Measurements from ENCODE around the gene LRP3. TPM values are rescaled to one million over a fixed set of nuclear protein-coding genes. Genes with fewer than 3 reads are reported as not detected.

LRP3 gene
- total RNA-seq, 4 donors from 2014 or later = 19.1 to 61.8 (median 28.3) TPM

- no peak for DNase-seq (ENCODE audit: low spot score)
- ATAC-seq (ENCODE audit: low FRiP score) = no peak
- no peak for TF ChIP-seq CTCF (IDR thresholded peaks at IDR 0.05)
Measured at GRCh38 chr19:33202546-33203507, 8.7 kb downstream of the LRP3 start.

- no peak for DNase-seq (ENCODE audit: low spot score)
- TF ChIP-seq CTCF (IDR thresholded peaks at IDR 0.05) = no peak
- no peak for ATAC-seq (ENCODE audit: low FRiP score)
Measured at GRCh38 chr19:33203529-33203928, 9.4 kb downstream of the LRP3 start.

GRCh38 chr19:33204136-33204973, 10.2 kb downstream of the LRP3 start:
- DNase-seq (ENCODE audit: low spot score) (no peak), ATAC-seq (ENCODE audit: low FRiP score) (no peak)
- TF ChIP-seq CTCF (IDR thresholded peaks at IDR 0.05) = no peak

- no peak for DNase-seq (ENCODE audit: low spot score)
- no peak for ATAC-seq (ENCODE audit: low FRiP score)
- no peak for TF ChIP-seq CTCF (IDR thresholded peaks at IDR 0.05)
Measured at GRCh38 chr19:33205110-33205509, 11.0 kb downstream of the LRP3 start.

DNA sequence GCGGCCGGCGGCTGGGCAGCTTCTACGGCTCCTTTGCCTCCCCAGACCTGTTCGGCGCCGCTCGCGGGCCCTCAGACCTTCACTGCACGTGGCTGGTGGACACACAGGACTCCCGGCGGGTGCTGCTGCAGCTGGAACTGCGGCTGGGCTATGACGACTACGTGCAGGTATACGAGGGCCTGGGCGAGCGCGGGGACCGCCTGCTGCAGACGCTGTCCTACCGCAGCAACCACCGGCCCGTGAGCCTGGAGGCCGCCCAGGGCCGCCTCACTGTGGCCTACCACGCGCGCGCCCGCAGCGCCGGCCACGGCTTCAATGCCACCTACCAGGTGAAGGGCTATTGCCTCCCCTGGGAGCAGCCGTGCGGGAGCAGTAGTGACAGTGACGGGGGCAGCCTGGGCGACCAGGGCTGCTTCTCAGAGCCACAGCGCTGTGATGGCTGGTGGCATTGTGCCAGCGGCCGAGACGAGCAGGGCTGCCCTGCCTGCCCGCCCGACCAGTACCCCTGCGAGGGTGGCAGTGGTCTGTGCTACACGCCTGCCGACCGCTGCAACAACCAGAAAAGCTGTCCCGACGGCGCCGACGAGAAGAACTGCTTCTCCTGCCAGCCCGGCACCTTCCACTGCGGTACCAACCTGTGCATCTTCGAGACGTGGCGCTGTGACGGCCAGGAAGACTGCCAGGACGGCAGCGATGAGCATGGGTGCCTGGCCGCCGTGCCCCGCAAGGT, 11.6 kb downstream of the LRP3 start:
- no peak for ATAC-seq (ENCODE audit: low FRiP score)
- TF ChIP-seq CTCF (IDR thresholded peaks at IDR 0.05) = no peak
- no peak for DNase-seq (ENCODE audit: low spot score)

DNA sequence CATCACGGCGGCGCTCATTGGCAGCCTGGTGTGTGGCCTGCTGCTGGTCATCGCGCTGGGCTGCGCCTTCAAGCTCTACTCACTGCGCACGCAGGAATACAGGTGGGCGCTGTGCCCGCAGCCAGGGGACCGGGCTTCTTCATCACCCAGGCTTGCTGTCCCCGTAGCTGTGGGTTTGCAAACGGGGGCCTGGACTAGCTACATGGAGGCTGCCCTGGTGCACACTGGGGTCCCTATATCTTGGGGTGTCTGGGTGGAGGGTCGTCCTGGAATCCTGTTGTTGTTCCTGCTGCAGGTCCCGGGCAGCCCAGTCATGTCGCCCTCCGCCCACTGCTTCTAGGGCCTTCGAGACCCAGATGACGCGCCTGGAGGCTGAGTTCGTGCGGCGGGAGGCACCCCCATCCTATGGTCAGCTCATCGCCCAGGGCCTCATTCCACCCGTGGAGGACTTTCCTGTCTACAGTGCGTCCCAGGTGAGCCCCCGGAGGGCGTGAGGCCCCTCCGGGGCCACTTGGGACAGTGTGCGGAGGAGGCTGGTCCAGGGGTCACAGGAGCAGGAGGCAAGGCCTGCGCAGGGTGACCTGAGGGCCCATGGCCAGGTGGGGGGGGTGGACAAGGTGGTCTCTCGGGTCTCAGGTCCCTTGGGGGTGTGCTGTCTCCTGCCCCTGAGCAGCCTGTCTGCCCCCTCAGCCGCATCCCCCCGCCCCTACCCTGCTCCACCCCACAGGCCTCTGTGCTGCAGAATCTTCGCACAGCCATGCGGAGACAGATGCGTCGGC, 12.3 kb downstream of the LRP3 start:
- no peak for DNase-seq (ENCODE audit: low spot score)
- TF ChIP-seq CTCF (IDR thresholded peaks at IDR 0.05) = no peak
- no peak for ATAC-seq (ENCODE audit: low FRiP score)
